GM04504 (cell line): ENCODE results near the gene IFRD2.
"Not testable (repeated sequence)": the region's sequence is repeated elsewhere in the genome, so short reads cannot be mapped to it uniquely, and the experiment has no call there.

Experiments used
- DNase-seq: peaks from one replicate; pipeline ENCODE4 v3.0.0-alpha.2; 2012; ENCODE audit warnings: low read depth

The IFRD2 gene

GRCh38 chr3:50278880-50279224, 13.4 kb downstream of the IFRD2 start, which contains the start of gene LSMEM2:
Gene LSMEM2 (plus strand): TSS chr3:50279087. CDS start chr3:50279114, 27 bp downstream.
- DNase-seq, result no peak

GRCh38 chr3:50278123-50278879, 13.9 kb downstream of the IFRD2 start:
- no peak for DNase-seq

GRCh38 chr3:50276762-50277101, 15.5 kb downstream of the IFRD2 start:
- DNase-seq, result no peak

DNA sequence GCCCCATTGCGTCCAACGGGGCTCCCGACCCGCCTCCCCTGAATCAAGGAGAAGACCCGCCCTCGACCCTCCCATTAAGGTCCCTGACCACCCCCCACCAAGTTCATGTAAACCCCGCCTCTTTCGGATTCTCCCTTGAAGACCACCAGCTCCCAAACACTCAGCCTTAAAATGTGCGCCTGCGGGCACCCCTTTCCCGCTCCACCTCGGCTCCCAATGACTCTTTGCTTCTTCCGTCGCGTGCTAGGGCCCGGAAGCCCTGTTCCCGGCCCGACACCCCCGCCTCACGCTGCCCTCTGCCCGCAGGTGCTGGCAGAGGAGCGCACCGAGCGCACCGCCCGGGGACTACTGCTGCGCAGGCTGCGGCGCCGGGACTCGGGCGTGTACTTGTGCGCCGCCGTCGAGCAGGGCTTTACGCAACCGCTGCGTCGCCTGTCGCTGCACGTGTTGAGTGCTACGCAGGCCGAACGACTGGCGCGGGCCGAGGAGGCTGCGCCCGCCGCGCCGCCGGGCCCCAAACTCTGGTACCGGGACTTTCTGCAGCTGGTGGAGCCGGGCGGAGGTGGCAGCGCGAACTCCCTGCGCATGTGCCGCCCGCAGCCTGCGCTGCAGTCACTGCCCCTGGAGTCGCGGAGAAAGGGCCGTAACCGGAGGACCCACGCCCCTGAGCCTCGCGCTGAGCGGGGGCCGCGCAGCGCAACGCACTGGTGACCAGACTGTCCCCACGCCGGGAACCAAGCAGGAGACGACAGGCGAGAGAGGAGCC, 16.1 kb downstream of the IFRD2 start:
- no peak for DNase-seq

DNA sequence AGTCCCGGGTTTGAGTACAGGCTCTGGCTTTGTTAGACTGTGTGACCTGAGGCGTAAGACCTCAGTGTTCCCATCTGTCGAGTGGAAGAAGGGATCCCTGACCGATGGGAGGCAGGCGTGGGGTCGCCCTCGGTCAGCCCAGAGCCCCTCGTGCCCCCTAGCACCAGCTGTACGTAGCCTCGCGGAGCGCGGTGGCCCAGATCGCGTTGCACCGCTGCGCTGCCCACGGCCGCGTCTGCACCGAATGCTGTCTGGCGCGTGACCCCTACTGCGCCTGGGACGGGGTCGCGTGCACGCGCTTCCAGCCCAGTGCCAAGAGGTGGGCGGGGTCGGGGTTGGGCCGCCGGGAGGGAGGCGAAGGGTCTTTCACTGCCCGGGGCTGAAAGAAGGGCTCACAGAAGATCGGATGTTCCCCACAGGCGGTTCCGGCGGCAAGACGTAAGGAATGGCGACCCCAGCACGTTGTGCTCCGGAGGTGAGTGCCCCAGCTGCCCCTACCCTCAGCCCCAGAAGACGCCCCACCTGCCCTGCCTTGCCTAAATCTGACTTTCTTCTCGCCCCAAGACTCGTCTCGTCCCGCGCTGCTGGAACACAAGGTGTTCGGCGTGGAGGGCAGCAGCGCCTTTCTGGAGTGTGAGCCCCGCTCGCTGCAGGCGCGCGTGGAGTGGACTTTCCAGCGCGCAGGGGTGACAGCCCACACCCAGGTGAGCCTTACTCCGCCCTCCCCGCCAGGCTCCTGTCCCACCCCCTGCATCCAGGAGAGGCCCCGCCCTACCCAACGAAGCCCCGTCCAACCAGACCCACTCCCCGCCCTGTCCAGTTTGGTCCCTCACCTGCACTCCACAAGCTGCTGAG, 16.9 kb downstream of the IFRD2 start:
- no peak for DNase-seq

GRCh38 chr3:50274371-50275104, 17.7 kb downstream of the IFRD2 start:
- no peak for DNase-seq

DNA sequence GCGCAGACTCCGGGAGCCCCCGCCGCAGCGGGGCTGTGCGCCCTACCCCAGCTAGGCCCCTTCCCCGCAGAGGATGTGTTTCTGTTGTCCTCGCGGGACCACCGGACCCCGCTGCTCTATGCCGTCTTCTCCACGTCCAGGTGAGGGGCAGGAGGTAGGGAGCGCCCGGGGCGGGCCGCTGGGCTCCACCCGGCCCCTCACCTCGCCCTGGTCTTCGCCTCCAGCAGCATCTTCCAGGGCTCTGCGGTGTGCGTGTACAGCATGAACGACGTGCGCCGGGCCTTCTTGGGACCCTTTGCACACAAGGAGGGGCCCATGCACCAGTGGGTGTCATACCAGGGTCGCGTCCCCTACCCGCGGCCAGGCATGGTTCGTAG, 18.6 kb downstream of the IFRD2 start:
- DNase-seq, result no peak

DNA sequence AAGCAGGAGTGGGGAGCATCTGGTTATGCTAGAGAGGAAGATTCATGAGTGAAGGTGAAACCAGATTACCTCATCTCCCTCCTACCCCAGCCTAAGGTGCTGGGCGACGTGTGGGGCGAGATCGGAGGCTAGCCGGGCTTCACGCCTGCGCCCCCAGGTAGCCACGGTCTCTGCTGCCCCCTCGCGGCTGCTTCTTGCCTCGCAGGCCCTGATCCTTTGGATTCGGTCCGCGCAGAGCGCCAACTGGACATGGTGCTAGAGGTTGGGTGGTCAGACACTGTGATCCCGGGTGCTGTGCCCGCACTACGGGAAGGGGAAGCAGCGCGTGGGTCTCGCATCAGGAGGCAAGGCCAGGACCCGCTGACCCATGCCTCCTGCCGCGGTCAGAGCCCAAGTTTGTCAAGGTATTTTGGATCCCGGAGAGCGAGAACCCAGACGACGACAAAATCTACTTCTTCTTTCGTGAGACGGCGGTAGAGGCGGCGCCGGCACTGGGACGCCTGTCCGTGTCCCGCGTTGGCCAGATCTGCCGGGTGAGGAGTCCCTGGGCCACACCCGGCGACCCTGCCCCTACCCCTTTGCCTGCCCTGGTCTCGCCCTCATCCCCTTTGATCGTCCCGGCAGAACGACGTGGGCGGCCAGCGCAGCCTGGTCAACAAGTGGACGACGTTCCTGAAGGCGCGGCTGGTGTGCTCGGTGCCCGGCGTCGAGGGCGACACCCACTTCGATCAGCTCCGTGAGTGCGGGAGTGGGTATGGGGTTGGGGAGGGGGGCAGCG, 19.1 kb downstream of the IFRD2 start:
- no peak for DNase-seq

GRCh38 chr3:50272538-50272910, 19.7 kb downstream of the IFRD2 start:
- not testable (repeated sequence) for DNase-seq

DNA sequence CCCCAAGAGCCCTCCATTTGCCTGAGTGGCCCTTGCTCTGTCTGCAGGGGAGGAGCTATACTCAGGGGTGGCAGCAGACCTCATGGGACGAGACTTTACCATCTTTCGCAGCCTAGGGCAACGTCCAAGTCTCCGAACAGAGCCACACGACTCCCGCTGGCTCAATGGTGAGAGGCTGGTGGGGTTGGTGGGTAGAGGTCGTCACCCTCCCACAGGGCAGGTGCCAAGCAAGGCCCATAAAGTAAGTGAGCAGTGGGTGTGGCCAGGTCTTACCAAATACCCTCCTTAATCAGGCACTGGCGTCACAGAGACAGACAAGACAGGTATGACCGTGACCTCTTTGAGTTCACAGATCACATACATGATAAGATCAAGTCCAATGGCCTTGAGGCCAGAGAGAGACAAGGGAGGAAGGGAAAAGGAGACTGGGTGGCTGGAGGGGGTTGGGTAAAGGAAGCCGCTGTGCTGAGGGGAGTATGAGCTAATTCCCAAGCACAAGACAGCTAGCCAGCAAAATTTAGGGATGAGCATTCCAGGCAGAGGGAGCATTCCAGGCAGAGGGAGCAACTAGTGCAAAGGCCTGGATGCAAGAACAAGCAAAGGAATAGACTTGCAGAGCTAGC, 20.8 kb downstream of the IFRD2 start:
- DNase-seq, result no peak

- no peak for DNase-seq
Measured at GRCh38 chr3:50270422-50271224, 21.6 kb downstream of the IFRD2 start.

- no peak for DNase-seq
Measured at GRCh38 chr3:50269977-50270413, 22.2 kb downstream of the IFRD2 start.

DNA sequence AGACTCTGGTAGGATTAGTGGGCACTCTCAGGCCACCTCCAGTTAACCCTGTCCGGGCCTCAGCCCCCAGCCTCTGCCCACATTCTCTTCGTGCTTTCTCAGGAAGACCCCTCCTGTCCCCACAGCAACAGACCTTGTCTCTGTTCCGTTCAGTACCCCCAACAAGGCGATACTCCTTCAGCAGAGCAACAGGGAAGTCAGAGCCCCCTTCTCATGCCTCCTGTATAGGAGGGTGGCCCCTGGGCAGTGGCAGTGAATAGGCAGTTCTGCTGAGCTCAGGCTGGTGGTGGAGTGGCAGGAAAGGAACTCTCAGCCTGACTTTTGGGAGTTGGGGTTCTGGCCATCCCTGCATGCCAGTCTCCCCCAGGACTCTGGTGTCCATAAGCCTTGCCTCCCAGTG, 22.8 kb downstream of the IFRD2 start:
- DNase-seq, result no peak

DNA sequence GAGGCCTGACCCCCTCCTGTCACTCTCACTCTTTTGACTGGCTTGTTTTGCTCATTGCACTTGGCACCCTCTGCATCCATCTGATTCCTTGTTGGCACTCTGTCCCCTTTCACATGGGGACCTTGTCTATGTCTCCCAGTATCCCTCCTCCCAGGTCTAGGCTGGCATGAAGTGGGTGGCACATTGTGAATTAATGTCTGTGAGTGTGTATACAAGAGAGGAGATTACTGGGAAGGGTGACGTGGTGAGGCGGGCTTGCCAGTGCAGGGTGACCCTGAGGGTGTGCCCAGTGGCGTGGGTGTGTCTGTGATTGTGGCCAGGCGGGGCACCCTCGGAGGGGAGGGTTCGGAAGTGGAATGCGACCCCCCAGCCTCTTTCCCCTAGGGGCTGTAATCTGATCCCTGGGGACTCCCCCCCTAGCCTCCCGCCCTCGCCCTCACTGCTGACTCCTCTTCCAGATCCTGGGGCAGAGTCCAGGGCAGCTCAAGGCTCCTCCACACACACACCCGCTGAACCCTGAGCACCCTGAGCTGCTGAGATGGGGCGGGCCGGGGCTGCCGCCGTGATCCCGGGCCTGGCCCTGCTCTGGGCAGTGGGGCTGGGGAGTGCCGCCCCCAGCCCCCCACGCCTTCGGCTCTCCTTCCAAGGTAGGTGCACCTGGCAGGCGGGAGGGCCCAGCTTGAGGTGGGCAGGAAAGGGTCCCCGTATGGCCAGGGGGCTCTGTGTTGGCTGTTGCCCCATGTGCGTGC, 23.4 kb downstream of the IFRD2 start, which contains the start of gene SEMA3B:
Gene SEMA3B, plus strand, starts transcription at position 445 of the 749 bp plus-strand sequence. Its CDS starts 94 bp downstream, at position 539.
- DNase-seq, result no peak

DNA sequence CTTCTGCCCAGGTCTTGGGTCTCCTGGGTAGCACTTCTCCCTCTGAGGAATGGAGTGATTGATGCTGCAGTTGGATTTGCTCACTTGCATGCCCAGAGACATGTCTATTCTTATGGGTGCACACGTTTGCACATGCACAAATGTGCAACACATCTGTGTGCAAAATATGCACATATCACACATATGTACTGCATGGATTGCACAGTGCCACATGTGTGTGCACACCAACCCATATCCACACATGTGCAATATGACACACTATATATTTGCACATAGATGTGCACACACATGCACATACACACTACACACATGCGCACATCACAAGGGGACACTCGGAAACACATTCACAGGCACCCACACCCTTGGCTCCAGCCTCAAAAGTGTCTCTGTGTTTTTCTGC, 24.0 kb downstream of the IFRD2 start:
- DNase-seq, result no peak

- no peak for DNase-seq
Measured at GRCh38 chr3:50267280-50267913, 24.8 kb downstream of the IFRD2 start.

GRCh38 chr3:50266836-50267235, 25.4 kb downstream of the IFRD2 start:
- DNase-seq, result no peak

GRCh38 chr3:50266017-50266416, 26.2 kb downstream of the IFRD2 start:
- DNase-seq, result no peak

- no peak for DNase-seq
Measured at GRCh38 chr3:50265571-50265970, 26.7 kb downstream of the IFRD2 start.
